ENCODE measurements around the gene SOX1.

SOX1 gene

DNA sequence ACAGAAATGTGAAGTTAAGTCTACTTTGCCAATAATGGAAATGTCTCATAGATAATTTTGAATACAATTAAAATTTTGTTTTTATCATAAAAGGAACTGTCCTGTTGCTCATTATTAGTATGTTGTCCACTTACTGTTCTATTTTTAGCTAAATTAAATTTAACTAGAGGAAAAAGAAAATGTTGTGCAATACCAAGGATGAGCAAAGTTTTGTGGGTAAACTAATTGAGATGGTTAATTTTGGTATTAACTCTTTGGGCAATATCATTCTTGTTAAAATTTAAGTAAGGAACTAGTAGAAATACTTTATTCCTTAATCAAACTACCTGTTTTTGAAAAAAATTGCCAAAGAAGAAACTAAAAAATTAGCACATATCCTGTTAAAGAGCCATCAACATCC, 43.5 kb downstream of the SOX1 start:
- no peak for DNase-seq

- DNase-seq = no peak
These were observed 44.4 kb downstream of the SOX1 start for GRCh38 chr13:112111239-112111857.

- no peak for DNase-seq
These were observed 45.8 kb downstream of the SOX1 start for GRCh38 chr13:112112534-112113276.

DNA sequence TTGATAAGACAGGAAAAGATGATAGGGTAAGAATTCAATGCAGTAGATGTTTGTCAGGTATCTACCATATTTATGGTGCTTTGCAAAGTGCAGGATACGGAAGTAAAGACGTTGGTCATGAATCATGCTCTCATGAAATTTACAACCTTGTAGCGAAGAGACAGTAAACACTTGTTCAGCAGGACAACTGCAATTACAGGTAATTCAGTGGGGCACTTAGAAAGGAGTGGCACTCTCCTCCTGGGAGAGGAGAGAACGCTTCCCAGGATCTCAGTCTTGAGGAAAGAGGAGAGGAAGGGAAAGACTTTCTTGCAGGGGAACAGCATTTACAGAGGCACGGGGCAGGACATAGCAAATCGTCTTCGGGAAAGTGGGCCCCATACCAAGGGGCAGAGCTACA, 46.4 kb downstream of the SOX1 start:
- DNase-seq = no peak

DNA sequence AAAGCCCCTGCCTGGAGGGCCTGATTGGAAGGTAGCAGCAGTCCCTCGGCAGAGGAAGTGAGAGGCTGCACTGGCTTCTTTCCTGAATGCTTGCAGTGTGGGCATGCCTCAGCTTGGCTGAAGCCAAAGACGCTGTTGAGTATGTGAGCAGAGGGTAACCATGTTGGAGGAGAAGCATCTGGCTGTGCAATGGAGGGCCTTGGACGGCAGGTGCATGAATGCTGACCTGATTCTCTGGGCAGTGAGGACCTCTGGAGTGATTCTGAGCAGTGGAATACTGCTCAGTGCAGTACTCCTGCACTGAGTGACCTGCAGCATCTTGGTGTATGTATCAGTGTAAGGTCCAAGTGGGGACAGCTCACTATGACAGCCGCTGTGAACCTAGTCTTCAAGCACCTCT, 46.9 kb downstream of the SOX1 start:
- DNase-seq = no peak

DNA sequence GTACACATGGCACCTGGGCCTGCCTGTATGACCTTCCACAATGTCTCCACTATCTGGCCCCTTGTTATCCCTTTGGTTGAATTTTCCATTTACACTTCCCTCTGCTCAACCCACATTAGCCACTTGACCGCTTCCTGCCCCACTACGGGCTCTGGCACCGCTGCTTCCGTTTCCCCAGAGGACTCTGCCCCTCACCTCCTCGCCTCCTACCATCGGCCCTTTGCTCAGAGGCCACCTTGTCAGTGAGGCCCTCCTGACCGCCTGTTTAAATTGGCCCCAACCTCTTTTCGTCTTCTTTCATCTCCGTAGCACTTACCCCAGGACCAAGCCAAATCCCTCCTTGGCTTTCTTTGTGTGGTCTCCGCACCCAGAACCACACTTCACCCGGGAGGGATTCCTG, 47.4 kb downstream of the SOX1 start:
- DNase-seq = no peak

- no peak for DNase-seq
These were observed 48.6 kb downstream of the SOX1 start for GRCh38 chr13:112115403-112116091.

DNA sequence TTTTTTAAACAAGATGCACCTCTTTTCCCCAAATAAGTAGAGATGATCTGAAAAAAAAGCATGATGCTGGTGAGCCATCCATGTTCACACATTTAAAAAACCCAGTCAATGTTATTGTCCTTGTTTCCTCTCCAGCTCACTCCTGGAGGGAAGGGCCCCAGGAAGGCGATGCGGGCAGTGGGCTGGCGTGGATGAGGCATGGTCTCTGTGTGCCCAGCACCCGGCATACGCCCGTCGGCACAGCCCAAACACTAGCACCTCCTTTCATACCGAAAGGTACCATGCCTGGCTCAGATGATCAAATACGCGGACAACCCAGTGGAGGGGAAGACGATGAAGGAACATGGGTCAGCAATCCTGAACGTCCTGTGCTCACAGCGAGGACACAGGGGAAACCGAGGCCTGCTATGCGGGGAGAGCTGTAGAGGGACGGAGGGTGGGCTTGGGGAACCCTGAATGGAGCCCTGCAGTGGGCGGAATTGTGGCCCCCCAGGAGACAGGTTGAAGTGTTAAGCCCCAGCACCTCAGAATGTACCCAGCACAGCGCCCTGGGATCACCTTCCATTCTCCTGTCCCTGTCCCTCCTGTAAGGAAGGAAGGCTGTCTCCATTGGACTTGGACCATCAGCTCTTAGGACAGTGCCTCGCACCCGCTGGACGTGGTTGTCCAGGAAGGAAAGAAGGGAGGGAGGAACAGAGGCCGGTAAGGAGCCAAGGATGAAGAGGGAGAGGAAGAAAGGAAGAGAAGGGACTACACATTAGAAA, 49.4 kb downstream of the SOX1 start:
- DNase-seq = no peak

- no peak for DNase-seq
These were observed 50.5 kb downstream of the SOX1 start for GRCh38 chr13:112117258-112117954.

- DNase-seq = no peak
These were observed 51.0 kb downstream of the SOX1 start for GRCh38 chr13:112117955-112118302.

GRCh38 chr13:112118451-112119064, 51.6 kb downstream of the SOX1 start:
- no peak for DNase-seq

DNA sequence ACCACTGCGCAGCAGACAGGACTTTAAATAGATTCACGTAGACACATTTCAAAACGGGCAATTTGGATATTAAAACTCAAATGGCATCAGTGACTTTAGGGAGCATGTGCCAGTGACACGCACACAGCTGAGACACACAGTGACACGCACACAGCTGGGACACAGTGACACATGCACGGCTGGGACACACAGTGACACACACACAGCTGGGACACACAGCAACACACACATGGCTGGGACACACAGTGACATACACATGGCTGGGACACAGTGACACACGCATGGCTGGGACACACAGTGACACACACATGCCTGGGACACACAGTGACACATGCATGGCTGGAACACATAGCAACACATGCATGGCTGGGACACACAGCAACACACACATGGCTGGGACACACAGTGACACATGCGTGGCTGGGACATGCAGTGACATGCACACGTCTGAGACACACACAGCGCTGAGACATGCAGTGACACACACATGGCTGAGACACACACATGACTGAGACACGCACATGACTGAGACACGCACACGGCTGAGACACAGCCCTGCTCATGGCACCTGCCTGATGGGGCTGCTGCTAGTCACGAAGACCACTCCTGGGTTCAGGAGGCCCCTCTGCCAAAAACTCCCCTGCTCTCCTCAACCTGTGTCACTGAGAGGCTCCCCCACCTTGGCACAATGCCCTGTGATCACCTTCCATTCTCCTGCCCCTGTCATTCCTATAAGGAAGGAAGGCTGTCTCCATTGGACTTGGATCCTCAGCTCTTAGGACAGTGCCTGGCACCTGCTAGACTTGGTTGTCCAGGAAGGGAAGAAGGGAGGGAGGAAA, 52.5 kb downstream of the SOX1 start:
- no peak for DNase-seq

DNA sequence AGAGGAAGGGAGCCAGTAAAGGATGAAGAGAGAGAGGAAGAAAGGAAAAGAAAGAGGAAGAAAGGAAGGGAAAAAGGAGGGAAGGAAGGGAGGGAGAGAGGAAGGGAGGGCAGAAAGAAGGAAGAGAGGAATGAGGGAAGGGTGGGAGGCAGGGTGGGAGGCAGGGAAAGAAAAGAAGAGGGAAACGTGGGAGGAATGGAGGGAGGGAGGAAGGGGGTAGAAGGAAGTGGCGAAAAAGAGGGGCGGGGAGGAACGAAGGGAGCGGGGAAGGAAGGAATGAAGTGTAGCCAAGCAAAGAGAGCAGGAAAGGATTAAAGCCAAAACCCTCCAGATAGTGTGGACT, 53.1 kb downstream of the SOX1 start:
- DNase-seq = no peak
